ENCODE results near the gene DCST2.
A peak's percentile ranks its signal among the peaks of the same experiment; 100 is the strongest.

DNA sequence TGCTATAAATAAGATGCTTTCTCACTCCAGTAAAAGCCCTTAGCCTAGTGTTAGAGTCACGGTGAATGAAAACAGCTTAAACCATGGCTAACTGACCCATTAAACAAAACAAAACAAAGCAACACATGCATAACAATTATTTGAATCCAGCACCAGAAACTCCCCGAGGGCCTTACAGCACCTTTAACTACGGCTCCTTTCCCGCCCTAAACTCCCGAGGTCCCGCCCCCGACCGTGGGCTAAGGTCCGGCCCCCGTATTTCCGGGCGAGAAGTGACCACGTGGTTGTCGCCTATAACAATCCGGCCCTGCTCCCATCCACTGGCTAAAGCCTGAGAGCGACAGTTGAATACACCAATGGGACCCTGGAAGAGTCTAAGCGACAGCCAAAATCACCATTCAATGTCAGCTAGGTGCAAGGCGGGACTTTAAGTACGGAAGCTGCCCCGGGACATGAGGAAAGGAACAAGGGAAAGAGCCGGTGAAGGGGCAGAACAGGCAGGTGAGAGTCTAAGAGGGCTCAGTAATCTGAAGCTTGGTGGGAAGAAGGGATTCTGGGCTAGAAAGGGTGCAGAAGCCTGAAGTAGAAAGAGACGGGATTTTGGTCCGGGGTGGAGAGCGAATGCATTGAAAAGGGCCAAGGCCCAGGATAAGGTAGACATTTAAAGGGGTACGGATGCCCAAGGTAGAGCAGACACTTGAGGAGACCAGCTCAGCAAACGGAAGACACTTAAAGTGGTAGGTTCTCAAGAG, 50.5 kb downstream of the DCST2 start, which contains the start of gene FLAD1:
- TF ChIP-seq TAF1 (IDR thresholded peaks at IDR 0.05; ENCODE audit: borderline replicate concordance, low read depth, low read length), result peak; percentile 35; the same call in 1 of the 2 replicates
- TF ChIP-seq POLR2A (IDR thresholded peaks at IDR 0.05; ENCODE audit: low read depth, low read length), result peak; percentile 84
- peak; percentile 91 for TF ChIP-seq POLR2AphosphoS5 (IDR thresholded peaks at IDR 0.05; ENCODE audit: low read depth, low read length)

Data from GM12892 (cell line).